ENCODE results near the gene METTL25. TPM values are rescaled to one million over a fixed set of nuclear protein-coding genes. Genes with fewer than 3 reads are reported as not detected.

METTL25 gene
- total RNA-seq, 2 donors from 2014 or later, result 11.3 to 12.1 TPM

- H3K4me3 Mint-ChIP-seq, result no peak overlapping the region
- no peaks in the 10 kb centered on the region for H3K36me3 Mint-ChIP-seq (ENCODE audit: low read depth)
- H3K27me3 Mint-ChIP-seq, result peaks cover 4% of the 10 kb centered on the region
- H3K4me1 Mint-ChIP-seq, result no peaks in the 10 kb centered on the region
- H3K27ac Mint-ChIP-seq, result no peak overlapping the region
- no peak for ATAC-seq (replicated peaks)
- H3K9me3 Mint-ChIP-seq, result no peaks in the 10 kb centered on the region
Observed at GRCh38 chr12:82515652-82516051, 157.3 kb downstream of the METTL25 start.

GRCh38 chr12:82517027-82517426 lies 158.7 kb downstream of the METTL25 start:
- Mint-ChIP-seq H3K9me3 (no peaks in the 10 kb centered on the region), H3K27ac (no peak overlapping the region), H3K4me1 (no peaks in the 10 kb centered on the region), H3K4me3 (no peak overlapping the region), H3K36me3 (ENCODE audit: low read depth) (no peaks in the 10 kb centered on the region), H3K27me3 (peaks cover 4% of the 10 kb centered on the region)
- no peak for ATAC-seq (replicated peaks)

- Mint-ChIP-seq H3K36me3 (ENCODE audit: low read depth) (no peaks in the 10 kb centered on the region), H3K4me3 (no peak overlapping the region), H3K9me3 (no peaks in the 10 kb centered on the region), H3K27me3 (peaks cover 4% of the 10 kb centered on the region), H3K4me1 (no peaks in the 10 kb centered on the region), H3K27ac (no peak overlapping the region)
- ATAC-seq (replicated peaks), result no peak
Observed at GRCh38 chr12:82517808-82518207, 159.5 kb downstream of the METTL25 start.

GRCh38 chr12:82519510-82519909 lies 161.2 kb downstream of the METTL25 start:
- no peaks in the 10 kb centered on the region for H3K9me3 Mint-ChIP-seq
- H3K4me3 Mint-ChIP-seq, result no peak overlapping the region
- ATAC-seq (replicated peaks), result no peak
- no peaks in the 10 kb centered on the region for H3K36me3 Mint-ChIP-seq (ENCODE audit: low read depth)
- no peak overlapping the region for H3K27ac Mint-ChIP-seq
- H3K4me1 Mint-ChIP-seq, result no peaks in the 10 kb centered on the region
- H3K27me3 Mint-ChIP-seq, result peaks cover 4% of the 10 kb centered on the region

- Mint-ChIP-seq H3K4me3 (no peak overlapping the region), H3K27ac (no peak overlapping the region), H3K4me1 (no peaks in the 10 kb centered on the region), H3K9me3 (no peaks in the 10 kb centered on the region), H3K27me3 (peaks cover 7% of the 10 kb centered on the region), H3K36me3 (ENCODE audit: low read depth) (no peaks in the 10 kb centered on the region)
- ATAC-seq (replicated peaks), result no peak
Observed at GRCh38 chr12:82522285-82522684, 164.0 kb downstream of the METTL25 start.

GRCh38 chr12:82522762-82523161 lies 164.4 kb downstream of the METTL25 start:
- no peak overlapping the region for H3K27ac Mint-ChIP-seq
- H3K27me3 Mint-ChIP-seq, result peaks cover 7% of the 10 kb centered on the region
- H3K4me3 Mint-ChIP-seq, result no peak overlapping the region
- no peak for ATAC-seq (replicated peaks)
- no peaks in the 10 kb centered on the region for H3K9me3 Mint-ChIP-seq
- H3K36me3 Mint-ChIP-seq (ENCODE audit: low read depth), result no peaks in the 10 kb centered on the region
- no peaks in the 10 kb centered on the region for H3K4me1 Mint-ChIP-seq

- Mint-ChIP-seq H3K4me3 (no peak overlapping the region), H3K27ac (no peak overlapping the region), H3K4me1 (no peaks in the 10 kb centered on the region), H3K9me3 (no peaks in the 10 kb centered on the region), H3K36me3 (ENCODE audit: low read depth) (no peaks in the 10 kb centered on the region), H3K27me3 (peaks cover 4% of the 10 kb centered on the region)
- no peak for ATAC-seq (replicated peaks)
Observed at GRCh38 chr12:82523996-82524395, 165.7 kb downstream of the METTL25 start.

GRCh38 chr12:82524641-82525040 lies 166.3 kb downstream of the METTL25 start:
- Mint-ChIP-seq H3K4me1 (no peaks in the 10 kb centered on the region), H3K4me3 (no peak overlapping the region), H3K27me3 (peaks cover 4% of the 10 kb centered on the region), H3K9me3 (no peaks in the 10 kb centered on the region), H3K27ac (no peak overlapping the region), H3K36me3 (ENCODE audit: low read depth) (no peaks in the 10 kb centered on the region)
- no peak for ATAC-seq (replicated peaks)

- Mint-ChIP-seq H3K9me3 (no peaks in the 10 kb centered on the region), H3K27ac (no peak overlapping the region), H3K4me3 (no peak overlapping the region), H3K27me3 (peaks cover 4% of the 10 kb centered on the region), H3K36me3 (ENCODE audit: low read depth) (no peaks in the 10 kb centered on the region), H3K4me1 (no peaks in the 10 kb centered on the region)
- ATAC-seq (replicated peaks), result no peak
Observed at GRCh38 chr12:82525616-82526015, 167.3 kb downstream of the METTL25 start.

- Mint-ChIP-seq H3K36me3 (ENCODE audit: low read depth) (no peaks in the 10 kb centered on the region), H3K9me3 (no peaks in the 10 kb centered on the region), H3K27me3 (peaks cover 4% of the 10 kb centered on the region), H3K4me3 (no peak overlapping the region), H3K27ac (no peak overlapping the region), H3K4me1 (no peaks in the 10 kb centered on the region)
- no peak for ATAC-seq (replicated peaks)
Observed at GRCh38 chr12:82527165-82527780, 168.9 kb downstream of the METTL25 start.

Other genes with a start within 250 kb of the METTL25 start
- gene CCDC59, start 142 bp upstream of the METTL25 start, total RNA-seq, result 10 to 100 TPM; 47.0 to 83.2 TPM

Measured in activated T-helper 17 cell treated with anti-CD3 and anti-CD28 coated beads, Interleukin-2, amount 50 U/mL, for 72 hours (primary cell).